ENCODE data around the gene THEM5.

Gene THEM5

GRCh38 chr1:151819976-151820623 is 33.4 kb downstream of the THEM5 start:
- DNase-seq (ENCODE audit: low read depth in 2 of 2): no peak

- no peak for DNase-seq (ENCODE audit: low read depth in 2 of 2)
Observed at GRCh38 chr1:151819227-151819835, 34.2 kb downstream of the THEM5 start.

GRCh38 chr1:151817353-151817730 is 36.2 kb downstream of the THEM5 start:
- no peak for DNase-seq (ENCODE audit: low read depth in 2 of 2)

GRCh38 chr1:151816548-151817352 is 36.8 kb downstream of the THEM5 start:
- DNase-seq (ENCODE audit: low read depth in 2 of 2): no peak

- DNase-seq (ENCODE audit: low read depth in 2 of 2): peak in 1 of 2 donors; percentile 29
Observed at GRCh38 chr1:151815716-151816327, 37.7 kb downstream of the THEM5 start.

- DNase-seq (ENCODE audit: low read depth in 2 of 2): no peak
Observed at GRCh38 chr1:151814971-151815545, 38.5 kb downstream of the THEM5 start.

GRCh38 chr1:151814426-151814825 is 39.1 kb downstream of the THEM5 start:
- DNase-seq (ENCODE audit: low read depth in 2 of 2): no peak

- DNase-seq (ENCODE audit: low read depth in 2 of 2): no peak
Observed at GRCh38 chr1:151813271-151813977, 40.1 kb downstream of the THEM5 start.

- DNase-seq (ENCODE audit: low read depth in 2 of 2): no peak
Observed at GRCh38 chr1:151811181-151811580, 42.3 kb downstream of the THEM5 start.

- no peak for DNase-seq (ENCODE audit: low read depth in 2 of 2)
Observed at GRCh38 chr1:151809985-151810556, 43.4 kb downstream of the THEM5 start.

GRCh38 chr1:151809290-151809984 is 44.1 kb downstream of the THEM5 start:
- no peak for DNase-seq (ENCODE audit: low read depth in 2 of 2)

- DNase-seq (ENCODE audit: low read depth in 2 of 2): no peak
Observed at GRCh38 chr1:151807766-151808165, 45.7 kb downstream of the THEM5 start.

- DNase-seq (ENCODE audit: low read depth in 2 of 2): no peak
Observed at GRCh38 chr1:151807131-151807530, 46.4 kb downstream of the THEM5 start.

GRCh38 chr1:151806170-151806569 is 47.3 kb downstream of the THEM5 start:
- no peak for DNase-seq (ENCODE audit: low read depth in 2 of 2)

- no peak for DNase-seq (ENCODE audit: low read depth in 2 of 2)
Observed at GRCh38 chr1:151805066-151805820, 48.3 kb downstream of the THEM5 start, which contains the start of gene LINGO4. LINGO4 (minus strand) TSS chr1:151805419; CDS start chr1:151802704, 2,715 bp downstream.

- DNase-seq (ENCODE audit: low read depth in 2 of 2): no peak
Observed at GRCh38 chr1:151803915-151804314, 49.6 kb downstream of the THEM5 start.

GRCh38 chr1:151803164-151803563 is 50.3 kb downstream of the THEM5 start:
- DNase-seq (ENCODE audit: low read depth in 2 of 2): no peak

GRCh38 chr1:151802372-151802771 is 51.1 kb downstream of the THEM5 start:
- DNase-seq (ENCODE audit: low read depth in 2 of 2): no peak

- DNase-seq (ENCODE audit: low read depth in 2 of 2): no peak
Observed at GRCh38 chr1:151801846-151802245, 51.7 kb downstream of the THEM5 start.
